Uterus (tissue), 4 donors: ENCODE data around the gene DNAJC19. TPM values are rescaled to one million over a fixed set of nuclear protein-coding genes. Genes with fewer than 3 reads are reported as not detected.
"Not testable (repeated sequence)": the region's sequence is repeated elsewhere in the genome, so short reads cannot be mapped to it uniquely, and the experiment has no call there.

Experiments
- DNase-seq, 2 donors: peaks; one replicate each; pipeline ENCODE4 v3.0.0-alpha.2; 2019 to 2020
- H3K27ac ChIP-seq, 2 donors: fragments of 200-600 bp; sonication (generic); 1 replicate in 1 of 2; 2 replicates in 1 of 2; pipeline ENCODE4 v1.5.1; 2016 to 2018
- H3K27me3 ChIP-seq, 2 donors: fragments of 200-600 bp; sonication (generic); one replicate each; pipeline ENCODE4 v1.5.1; 2018 to 2019; ENCODE audit warnings: control low read depth in 1 of 2
- H3K36me3 ChIP-seq, 2 donors: fragments of 200-600 bp; sonication (generic); one replicate each; pipeline ENCODE4 v1.5.1; 2019; ENCODE audit warnings: control low read depth in 1 of 2
- H3K4me1 ChIP-seq, 2 donors: fragments of 200-600 bp; sonication (generic); one replicate each; pipeline ENCODE4 v1.5.1; 2018 to 2019; ENCODE audit warnings: control low read depth in 1 of 2
- H3K4me3 ChIP-seq, 2 donors: fragments of 200-600 bp; sonication (generic); 1 replicate in 1 of 2; 2 replicates in 1 of 2; pipeline ENCODE4 v1.5.1; 2018 to 2019; ENCODE audit warnings: mild to moderate bottlenecking in 1 of 2
- H3K9me3 ChIP-seq, 2 donors: fragments of 200-600 bp; sonication (generic); one replicate each; pipeline ENCODE4 v1.5.1; 2019; ENCODE audit warnings: control low read depth in 1 of 2
- POLR2A ChIP-seq, 2 donors: fragments of 450-650 bp; IDR thresholded peaks; one replicate each; pipeline ENCODE4 v1.6.1; 2016; ENCODE audit warnings: antibody characterized with exemption in 2 of 2, mild to moderate bottlenecking in 1 of 2, moderate library complexity in 1 of 2
- intact Hi-C: fragments of 100-400 bp; cut with DNase I; formaldehyde crosslinking; loops from one replicate; pipeline ENCODE4 v1.15.1; 2023; ENCODE audit warnings: low total_unique reads
- total RNA-seq, 4 donors: library from RNA; depleted of rRNA in 3 of 4; stranded (reverse); fragments of >200 nt in 3 of 4; gene quantifications; one replicate each; pipeline versions ENCODE4 v1.1.0 to v1.2.4, GENCODE V29; 2014 to 2023
- TF ChIP-seq, protein P1 (sequence below), 4 experiments: fragments of 200-600 bp in 2 of 4; fragments of 450-650 bp in 2 of 4; sonication (generic) in 2 of 4; IDR thresholded peaks; one replicate each; pipeline ENCODE4 v1.5.1; 2016 to 2019; ENCODE audit warnings: antibody characterized with exemption in 4 of 4, mild to moderate bottlenecking in 2 of 4, moderate library complexity in 1 of 4
- donor health status: DM: yes; HTN: yes; CAD: no.

DNAJC19 gene
- total RNA-seq, 4 donors from 2014 or later = 51.8 to 209 (median 68.5) TPM

- TF ChIP-seq POLR2A (IDR thresholded peaks at IDR 0.05) = no peak
- TF ChIP-seq, protein P1, sequence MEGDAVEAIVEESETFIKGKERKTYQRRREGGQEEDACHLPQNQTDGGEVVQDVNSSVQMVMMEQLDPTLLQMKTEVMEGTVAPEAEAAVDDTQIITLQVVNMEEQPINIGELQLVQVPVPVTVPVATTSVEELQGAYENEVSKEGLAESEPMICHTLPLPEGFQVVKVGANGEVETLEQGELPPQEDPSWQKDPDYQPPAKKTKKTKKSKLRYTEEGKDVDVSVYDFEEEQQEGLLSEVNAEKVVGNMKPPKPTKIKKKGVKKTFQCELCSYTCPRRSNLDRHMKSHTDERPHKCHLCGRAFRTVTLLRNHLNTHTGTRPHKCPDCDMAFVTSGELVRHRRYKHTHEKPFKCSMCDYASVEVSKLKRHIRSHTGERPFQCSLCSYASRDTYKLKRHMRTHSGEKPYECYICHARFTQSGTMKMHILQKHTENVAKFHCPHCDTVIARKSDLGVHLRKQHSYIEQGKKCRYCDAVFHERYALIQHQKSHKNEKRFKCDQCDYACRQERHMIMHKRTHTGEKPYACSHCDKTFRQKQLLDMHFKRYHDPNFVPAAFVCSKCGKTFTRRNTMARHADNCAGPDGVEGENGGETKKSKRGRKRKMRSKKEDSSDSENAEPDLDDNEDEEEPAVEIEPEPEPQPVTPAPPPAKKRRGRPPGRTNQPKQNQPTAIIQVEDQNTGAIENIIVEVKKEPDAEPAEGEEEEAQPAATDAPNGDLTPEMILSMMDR (IDR thresholded peaks at IDR 0.05) = no peak
- Histone ChIP-seq H3K27ac (no peak overlapping the region), H3K4me1 (no peaks in the 10 kb centered on the region), H3K4me3 (no peak overlapping the region), H3K9me3 (no peaks in the 10 kb centered on the region), H3K27me3 (no peaks in the 10 kb centered on the region), H3K36me3 (no peaks in the 10 kb centered on the region)
- intact Hi-C loops = no loop called here
- no peak for DNase-seq
Measured at GRCh38 chr3:181008796-181009195, 19.3 kb upstream of the DNAJC19 start.

- H3K27me3 ChIP-seq = no peaks in the 10 kb centered on the region
- DNase-seq = no peak
- no peaks in the 10 kb centered on the region for H3K9me3 ChIP-seq
- H3K4me1 ChIP-seq = no peaks in the 10 kb centered on the region
- no peak overlapping the region for H3K27ac ChIP-seq
- intact Hi-C loops = no loop called here
- H3K4me3 ChIP-seq = no peak overlapping the region
- no peaks in the 10 kb centered on the region for H3K36me3 ChIP-seq
- TF ChIP-seq, protein P1 (IDR thresholded peaks at IDR 0.05) = no peak
Measured at GRCh38 chr3:181007262-181007661, 17.7 kb upstream of the DNAJC19 start.

GRCh38 chr3:181006541-181006940 lies 17.0 kb upstream of the DNAJC19 start:
- H3K27ac ChIP-seq = no peak overlapping the region
- TF ChIP-seq, protein P1 (IDR thresholded peaks at IDR 0.05) = no peak
- no peak for TF ChIP-seq POLR2A (IDR thresholded peaks at IDR 0.05)
- no peak for DNase-seq
- intact Hi-C loops = no loop called here
- H3K4me3 ChIP-seq = no peak overlapping the region
- no peaks in the 10 kb centered on the region for H3K9me3 ChIP-seq
- no peaks in the 10 kb centered on the region for H3K36me3 ChIP-seq
- H3K27me3 ChIP-seq = no peaks in the 10 kb centered on the region
- no peaks in the 10 kb centered on the region for H3K4me1 ChIP-seq

DNA sequence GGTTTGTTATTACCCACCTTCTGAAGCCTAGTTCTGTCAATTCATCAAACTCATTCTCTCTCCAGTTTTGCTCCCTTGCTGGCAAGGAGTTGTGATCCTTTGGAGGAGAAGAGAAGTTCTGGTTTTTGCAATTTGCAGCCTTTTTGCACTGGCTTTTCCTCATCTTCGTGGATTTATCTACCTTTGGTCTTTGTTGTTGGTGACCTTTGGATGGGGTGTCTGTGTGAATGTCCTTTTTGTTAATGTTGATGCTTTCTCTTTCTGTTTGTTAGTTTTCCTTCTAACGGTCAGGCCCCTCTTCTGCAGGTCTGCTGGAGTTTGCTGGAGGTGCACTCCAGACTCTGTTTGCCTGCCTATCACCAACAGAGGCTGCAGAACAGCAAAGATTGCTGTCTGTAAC lies 13.9 kb upstream of the DNAJC19 start:
- H3K9me3 ChIP-seq, H3K4me3 ChIP-seq, H3K36me3 ChIP-seq, H3K27me3 ChIP-seq, DNase-seq, intact Hi-C loops, H3K27ac ChIP-seq, H3K4me1 ChIP-seq: not testable (repeated sequence)

DNA sequence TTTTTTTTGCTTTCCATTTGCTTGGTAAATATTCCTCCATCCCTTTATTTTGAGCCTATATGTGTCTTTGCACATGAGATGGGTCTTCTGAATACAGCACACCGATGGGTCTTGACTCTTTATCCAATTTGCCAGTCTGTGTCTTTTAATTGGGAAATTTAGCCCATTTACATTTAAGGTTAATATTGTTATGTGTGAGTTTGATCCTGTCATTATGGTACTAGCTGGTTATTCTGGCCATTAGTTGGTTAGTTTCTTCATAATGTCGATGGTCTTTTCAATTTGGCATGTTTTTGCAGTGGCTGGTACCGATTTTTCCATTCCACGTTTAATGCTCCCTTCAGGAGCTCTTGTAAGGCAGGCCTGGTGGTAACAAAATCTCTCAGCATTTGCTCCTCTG lies 12.8 kb upstream of the DNAJC19 start:
- intact Hi-C loops = not testable (repeated sequence)

GRCh38 chr3:180996415-180996932 lies 6.9 kb upstream of the DNAJC19 start:
- TF ChIP-seq POLR2A (IDR thresholded peaks at IDR 0.05) = no peak
- TF ChIP-seq, protein P1 (IDR thresholded peaks at IDR 0.05) = no peak
- H3K4me3 ChIP-seq = no peak overlapping the region
- no peak for DNase-seq
- H3K27me3 ChIP-seq = no peaks in the 10 kb centered on the region
- H3K9me3 ChIP-seq = peaks cover 0 to 4% of the 10 kb centered on the region in 2 donors
- H3K27ac ChIP-seq = no peak overlapping the region
- no peaks in the 10 kb centered on the region for H3K4me1 ChIP-seq
- no peaks in the 10 kb centered on the region for H3K36me3 ChIP-seq
- intact Hi-C loops = no loop called here

More for the DNA sequence above, 12.8 kb upstream of the DNAJC19 start:
- not testable (repeated sequence) for H3K27me3 ChIP-seq, DNase-seq, H3K36me3 ChIP-seq, H3K9me3 ChIP-seq, H3K4me3 ChIP-seq, H3K27ac ChIP-seq, H3K4me1 ChIP-seq
